ENCODE data around the gene SND1. TPM values are rescaled to one million over a fixed set of nuclear protein-coding genes. Genes with fewer than 3 reads are reported as not detected.
"Not testable (repeated sequence)": the region's sequence is repeated elsewhere in the genome, so short reads cannot be mapped to it uniquely, and the experiment has no call there.

SND1 gene
- total RNA-seq, 1 donor from 2014 or later, result 85.9 TPM

GRCh38 chr7:127667759-127668530 lies 16.0 kb downstream of the SND1 start:
- H3K9me3 ChIP-seq, result no peaks in the 10 kb centered on the region
- TF ChIP-seq CTCF (IDR thresholded peaks at IDR 0.05), result no peak
- TF ChIP-seq POLR2AphosphoS5 (IDR thresholded peaks at IDR 0.05; ENCODE audit: insufficient read depth in 1 of 2, low read depth in 1 of 2), result no peak
- TF ChIP-seq POLR2A (IDR thresholded peaks at IDR 0.05), result no peak
- H3K4me1 ChIP-seq, result peaks cover 29% of the 10 kb centered on the region
- intact Hi-C loops (cut with DNase I), result no loop called here
- H3K36me3 ChIP-seq, result no peaks in the 10 kb centered on the region
- H3K4me3 ChIP-seq, result no peak overlapping the region
- DNase-seq (ENCODE audit: extremely low spot score in 2 of 2), result no peak
- H3K27me3 ChIP-seq, result no peaks in the 10 kb centered on the region
- H3K27ac ChIP-seq, result no peak overlapping the region

GRCh38 chr7:127671341-127671740 lies 19.3 kb downstream of the SND1 start:
- intact Hi-C loops (cut with DNase I), result no loop called here
- no peaks in the 10 kb centered on the region for H3K9me3 ChIP-seq
- no peak overlapping the region for H3K4me3 ChIP-seq
- H3K27me3 ChIP-seq, result no peaks in the 10 kb centered on the region
- H3K27ac ChIP-seq, result no peak overlapping the region
- no peak for DNase-seq (ENCODE audit: extremely low spot score in 2 of 2)
- H3K4me1 ChIP-seq, result peaks cover 32% of the 10 kb centered on the region
- no peaks in the 10 kb centered on the region for H3K36me3 ChIP-seq
- TF ChIP-seq CTCF (IDR thresholded peaks at IDR 0.05), result no peak
- no peak for TF ChIP-seq POLR2A (IDR thresholded peaks at IDR 0.05)
- TF ChIP-seq POLR2AphosphoS5 (IDR thresholded peaks at IDR 0.05; ENCODE audit: insufficient read depth in 1 of 2, low read depth in 1 of 2), result no peak

GRCh38 chr7:127673902-127674301 lies 21.9 kb downstream of the SND1 start:
- no peak for DNase-seq (ENCODE audit: extremely low spot score in 2 of 2)
- Histone ChIP-seq H3K4me3 (no peak overlapping the region), H3K36me3 (no peaks in the 10 kb centered on the region), H3K4me1 (peaks cover 13% of the 10 kb centered on the region), H3K27me3 (no peaks in the 10 kb centered on the region), H3K27ac (no peak overlapping the region), H3K9me3 (no peaks in the 10 kb centered on the region)
- TF ChIP-seq POLR2AphosphoS5 (IDR thresholded peaks at IDR 0.05; ENCODE audit: insufficient read depth in 1 of 2, low read depth in 1 of 2) (no peak), POLR2A (IDR thresholded peaks at IDR 0.05) (no peak), CTCF (IDR thresholded peaks at IDR 0.05) (no peak)
- intact Hi-C loops (cut with DNase I), result no loop called here

- Histone ChIP-seq H3K27me3 (no peaks in the 10 kb centered on the region), H3K4me1 (peaks cover 12% of the 10 kb centered on the region), H3K27ac (no peak overlapping the region), H3K36me3 (no peaks in the 10 kb centered on the region), H3K4me3 (no peak overlapping the region), H3K9me3 (no peaks in the 10 kb centered on the region)
- DNase-seq (ENCODE audit: extremely low spot score in 2 of 2), result no peak
- intact Hi-C loops (cut with DNase I), result no loop called here
- TF ChIP-seq POLR2A (IDR thresholded peaks at IDR 0.05), result no peak
- no peak for TF ChIP-seq CTCF (IDR thresholded peaks at IDR 0.05)
- TF ChIP-seq POLR2AphosphoS5 (IDR thresholded peaks at IDR 0.05; ENCODE audit: insufficient read depth in 1 of 2, low read depth in 1 of 2), result no peak
Measured at GRCh38 chr7:127674361-127674760, 22.4 kb downstream of the SND1 start.

- H3K4me1 ChIP-seq, result peaks cover 12% of the 10 kb centered on the region
- H3K27ac ChIP-seq; H3K36me3 ChIP-seq; H3K9me3 ChIP-seq; H3K27me3 ChIP-seq; DNase-seq (ENCODE audit: extremely low spot score in 2 of 2); H3K4me3 ChIP-seq; intact Hi-C loops (cut with DNase I): not testable (repeated sequence)
Measured at GRCh38 chr7:127674923-127675322, 22.9 kb downstream of the SND1 start.

All from vagina (tissue), 2 donors.